GM23338 (cell line): ENCODE data around the gene KIF15. TPM values are rescaled to one million over a fixed set of nuclear protein-coding genes. Genes with fewer than 3 reads are reported as not detected.

Source experiments
- ATAC-seq: fragments of 200-7000 bp; cut with Tn5 transposase; 3 replicates; pipeline ENCODE4 v1.9.1; 2020
- DNase-seq: peaks from one replicate; pipeline ENCODE4 v3.0.0-alpha.2; 2015; ENCODE audit warnings: low spot score
- H2AFZ ChIP-seq: fragments of 200-600 bp; sonication (generic); 2 replicates; pipeline ENCODE4 v1.8.0; 2016; ENCODE audit warnings: antibody characterized with exemption, mild to moderate bottlenecking, moderate library complexity
- H3F3A ChIP-seq: fragments of 200-600 bp; sonication (generic); replicated peaks from 2 replicates; pipeline ENCODE4 v1.8.0; 2017; ENCODE audit warnings: antibody characterized with exemption, mixed run types, low read depth
- H3K27ac ChIP-seq: fragments of 200-600 bp; sonication (generic); 2 replicates; pipeline ENCODE4 v1.6.1; 2016; ENCODE audit warnings: low read depth
- H3K27me3 ChIP-seq: fragments of 200-600 bp; sonication (generic); 2 replicates; pipeline ENCODE4 v1.8.0; 2016; ENCODE audit warnings: mild to moderate bottlenecking, mixed run types, moderate library complexity; ENCODE audit not compliant: insufficient read depth
- H3K36me3 ChIP-seq: fragments of 200-600 bp; sonication (generic); 2 replicates; pipeline ENCODE4 v1.8.0; 2016; ENCODE audit warnings: mild to moderate bottlenecking; ENCODE audit not compliant: insufficient read depth
- H3K4me1 ChIP-seq: fragments of 200-600 bp; sonication (generic); 2 replicates; pipeline ENCODE4 v1.8.0; 2016; ENCODE audit warnings: mild to moderate bottlenecking, moderate library complexity; ENCODE audit not compliant: insufficient read depth
- H3K4me2 ChIP-seq: fragments of 200-600 bp; sonication (generic); 2 replicates; pipeline ENCODE4 v1.7.1; 2017; ENCODE audit warnings: mixed run types
- H3K4me3 ChIP-seq: fragments of 200-600 bp; sonication (generic); 2 replicates; pipeline ENCODE4 v1.6.1; 2016; ENCODE audit warnings: mixed run types
- H3K79me2 ChIP-seq: fragments of 200-600 bp; sonication (generic); replicated peaks from 2 replicates; pipeline ENCODE4 v1.8.0; 2017; ENCODE audit warnings: mild to moderate bottlenecking; ENCODE audit not compliant: insufficient read depth
- H3K9me2 ChIP-seq: fragments of 200-600 bp; sonication (generic); 2 replicates; pipeline ENCODE4 v1.8.0; 2017; ENCODE audit not compliant: insufficient read depth
- H4K20me1 ChIP-seq: fragments of 200-600 bp; sonication (generic); replicated peaks from 2 replicates; pipeline ENCODE4 v1.8.0; 2017; ENCODE audit warnings: mild to moderate bottlenecking; ENCODE audit not compliant: insufficient read depth
- H3K27ac Mint-ChIP-seq: 2 replicates; pipeline ENCODE4 v1.8.0; 2020; ENCODE audit warnings: inconsistent platforms, mild to moderate bottlenecking, moderate library complexity, mixed read lengths
- H3K27me3 Mint-ChIP-seq: 3 replicates; pipeline ENCODE4 v1.8.0; 2022; ENCODE audit warnings: low read depth, mild to moderate bottlenecking, moderate library complexity, mixed read lengths, inconsistent platforms; ENCODE audit not compliant: insufficient read depth, poor library complexity
- H3K36me3 Mint-ChIP-seq: 3 replicates; pipeline ENCODE4 v1.8.0; 2021; ENCODE audit warnings: low read depth, mild to moderate bottlenecking, inconsistent platforms, moderate library complexity, mixed read lengths
- H3K4me1 Mint-ChIP-seq: 3 replicates; pipeline ENCODE4 v1.8.0; 2020; ENCODE audit warnings: mild to moderate bottlenecking, inconsistent platforms, mixed read lengths
- H3K4me3 Mint-ChIP-seq: 3 replicates; pipeline ENCODE4 v1.8.0; 2021; ENCODE audit warnings: moderate library complexity, mild to moderate bottlenecking, inconsistent platforms, mixed read lengths
- H3K9me3 Mint-ChIP-seq: 3 replicates; pipeline ENCODE4 v1.8.0; 2020; ENCODE audit warnings: moderate library complexity, mild to moderate bottlenecking, inconsistent platforms, mixed read lengths
- CTCF ChIP-seq, 2 experiments: fragments of 200-600 bp in 1 of 2; sonication (generic) in 1 of 2; conservative IDR thresholded peaks; 2 replicates each; pipeline versions ENCODE4 v1.5.1 to v1.6.1; 2016 to 2017; ENCODE audit warnings: antibody characterized with exemption in 2 of 2, low read depth in 2 of 2, mild to moderate bottlenecking in 2 of 2, moderate library complexity in 1 of 2
- ETS1 ChIP-seq: IDR thresholded peaks from 2 replicates; pipeline ENCODE4 v1.6.1; 2016; ENCODE audit warnings: antibody characterized with exemption
- EZH2 ChIP-seq: fragments of 200-600 bp; sonication (generic); IDR thresholded peaks from one replicate; pipeline ENCODE4 v1.8.0; 2017; ENCODE audit warnings: antibody characterized with exemption, mild to moderate bottlenecking, low read depth; ENCODE audit not compliant: unreplicated experiment
- EZH2phosphoT487 ChIP-seq: fragments of 200-600 bp; sonication (generic); IDR thresholded peaks from one replicate; pipeline ENCODE4 v1.8.1; 2018; ENCODE audit warnings: antibody characterized with exemption; ENCODE audit not compliant: unreplicated experiment
- JUNB ChIP-seq: IDR thresholded peaks from one replicate; pipeline ENCODE4 v1.6.1; 2016; ENCODE audit warnings: antibody characterized with exemption; ENCODE audit not compliant: unreplicated experiment
- NANOG ChIP-seq: IDR thresholded peaks from 2 replicates; pipeline ENCODE4 v1.6.1; 2016; ENCODE audit warnings: antibody characterized with exemption, borderline replicate concordance
- REST ChIP-seq: IDR thresholded peaks from one replicate; pipeline ENCODE4 v1.6.1; 2018; ENCODE audit warnings: antibody characterized with exemption; ENCODE audit not compliant: unreplicated experiment
- STAT1 ChIP-seq: IDR thresholded peaks from one replicate; pipeline ENCODE4 v1.6.1; 2016; ENCODE audit warnings: antibody characterized with exemption; ENCODE audit not compliant: unreplicated experiment
- ZNF114 ChIP-seq: fragments of 250-450 bp; sonication (Bioruptor Pico); IDR thresholded peaks from 2 replicates; pipeline ENCODE4 v1.5.0; 2020; ENCODE audit warnings: mild to moderate bottlenecking, moderate library complexity
- ZNF462 ChIP-seq: fragments of 250-450 bp; sonication (Bioruptor Pico); IDR thresholded peaks from 2 replicates; pipeline ENCODE4 v1.5.0; 2020; ENCODE audit warnings: mild to moderate bottlenecking, moderate library complexity
- polyA plus RNA-seq: library from polyadenylated mRNA; unstranded; fragments of >200 nt; fragmentation: Nextera tagmentation; extraction: Ambion mirVana; gene quantifications from 2 replicates; pipeline ENCODE4 v1.2.1, GENCODE V29; 2016
- total RNA-seq: library from RNA; depleted of rRNA; stranded (reverse); fragments of >200 nt; shearing (Covaris generic); gene quantifications from 2 replicates; pipeline ENCODE4 v1.2.3, GENCODE V29; 2014

Gene KIF15
- total and polyA plus RNA-seq, 2 experiments from 2014 or later = 21.2 to 25.8 TPM

- no peak for TF ChIP-seq CTCF (conservative IDR thresholded peaks at IDR 0.05; ENCODE audit: low read depth in 2 of 2)
- no peak for TF ChIP-seq NANOG
Measured at GRCh38 chr3:44827196-44827595, 65.6 kb downstream of the KIF15 start (continued).

- Histone ChIP-seq H3K9me2 (no peaks in the 10 kb centered on the region), H3F3A (no peaks in the 10 kb centered on the region), H3K27me3 (no peaks in the 10 kb centered on the region), H3K36me3 (peaks cover 47% of the 10 kb centered on the region), H4K20me1 (no peaks in the 10 kb centered on the region), H3K79me2 (no peaks in the 10 kb centered on the region), H2AFZ (no peak overlapping the region), H3K4me3 (no peak overlapping the region), H3K4me2 (no peak overlapping the region), H3K27ac (no peak overlapping the region), H3K4me1 (no peaks in the 10 kb centered on the region)
- DNase-seq (no peak), ATAC-seq (no peak)
- H3K4me3 Mint-ChIP-seq = no peak overlapping the region
- H3K9me3 Mint-ChIP-seq = peaks cover 5% of the 10 kb centered on the region; the same call in 1 of the 3 replicates
- H3K4me1 Mint-ChIP-seq = no peaks in the 10 kb centered on the region
- H3K36me3 Mint-ChIP-seq = peaks cover 56% of the 10 kb centered on the region
- no peaks in the 10 kb centered on the region for H3K27me3 Mint-ChIP-seq
- no peak overlapping the region for H3K27ac Mint-ChIP-seq
- TF ChIP-seq ZNF114 (CRISPR knock-in tag) (no peak), NANOG (no peak), EZH2 (no peak), CTCF (conservative IDR thresholded peaks at IDR 0.05; ENCODE audit: low read depth in 2 of 2) (no peak), ETS1 (no peak), EZH2phosphoT487 (no peak), REST (no peak), STAT1 (no peak), JUNB (no peak), ZNF462 (CRISPR knock-in tag) (no peak)
Measured at GRCh38 chr3:44831232-44831631, 69.6 kb downstream of the KIF15 start.
